ENCODE results near the gene SLCO3A1. TPM values are rescaled to one million over a fixed set of nuclear protein-coding genes. Genes with fewer than 3 reads are reported as not detected.

Gene SLCO3A1
- total and polyA plus RNA-seq, 9 donors: 1.7 to 8.6 (median 4.5) TPM

DNA sequence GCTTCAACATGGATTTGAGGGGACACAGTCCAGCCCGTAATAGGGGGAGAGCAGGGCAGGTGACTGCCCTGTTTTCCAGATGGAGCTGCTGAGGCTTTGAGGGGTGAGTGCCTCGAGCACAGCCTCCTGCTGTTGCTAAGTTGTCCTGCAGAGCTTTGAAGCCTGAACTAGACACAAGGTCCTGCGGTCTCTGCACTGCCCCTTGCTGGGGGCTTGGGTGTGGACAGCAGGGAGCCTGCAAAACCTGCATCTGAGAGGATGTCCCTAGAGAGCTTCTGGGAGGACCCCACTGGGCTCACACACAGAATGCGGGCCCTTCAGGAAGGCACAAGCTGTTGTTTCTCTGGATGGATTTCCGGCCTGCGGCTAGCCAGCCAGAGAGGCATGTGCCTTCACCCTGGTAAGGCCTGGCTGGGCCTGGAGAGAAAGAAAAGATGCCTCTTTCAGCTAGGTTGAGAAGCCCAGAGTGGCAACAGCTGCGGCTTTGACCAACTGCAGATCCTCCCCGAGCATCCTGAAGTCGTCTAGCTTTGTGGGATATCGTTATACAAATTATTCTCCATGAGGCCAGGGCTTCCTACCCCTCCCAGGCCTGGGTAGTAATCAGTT lies 226.2 kb downstream of the SLCO3A1 start:
- H3K4me1 ChIP-seq (ENCODE audit: control insufficient read depth, insufficient read depth, low read length): peaks cover 4% of the 10 kb centered on the region
- no peak overlapping the region for H3K27ac ChIP-seq (ENCODE audit: low read length)
- H3K4me3 ChIP-seq (ENCODE audit: low read length): no peak overlapping the region
- H3K27me3 ChIP-seq (ENCODE audit: control insufficient read depth, insufficient read depth, low read length): peaks cover 9% of the 10 kb centered on the region
- no peaks in the 10 kb centered on the region for H3K9me3 ChIP-seq (replicated peaks; ENCODE audit: control insufficient read depth, low read depth, low read length)
- DNase-seq: no peak
- WGBS (ENCODE audit: insufficient coverage): 74% methylated on average over 6 of the region's 10 CpGs
- H3K36me3 ChIP-seq (ENCODE audit: control insufficient read depth, insufficient read depth, low read length): no peaks in the 10 kb centered on the region

DNA sequence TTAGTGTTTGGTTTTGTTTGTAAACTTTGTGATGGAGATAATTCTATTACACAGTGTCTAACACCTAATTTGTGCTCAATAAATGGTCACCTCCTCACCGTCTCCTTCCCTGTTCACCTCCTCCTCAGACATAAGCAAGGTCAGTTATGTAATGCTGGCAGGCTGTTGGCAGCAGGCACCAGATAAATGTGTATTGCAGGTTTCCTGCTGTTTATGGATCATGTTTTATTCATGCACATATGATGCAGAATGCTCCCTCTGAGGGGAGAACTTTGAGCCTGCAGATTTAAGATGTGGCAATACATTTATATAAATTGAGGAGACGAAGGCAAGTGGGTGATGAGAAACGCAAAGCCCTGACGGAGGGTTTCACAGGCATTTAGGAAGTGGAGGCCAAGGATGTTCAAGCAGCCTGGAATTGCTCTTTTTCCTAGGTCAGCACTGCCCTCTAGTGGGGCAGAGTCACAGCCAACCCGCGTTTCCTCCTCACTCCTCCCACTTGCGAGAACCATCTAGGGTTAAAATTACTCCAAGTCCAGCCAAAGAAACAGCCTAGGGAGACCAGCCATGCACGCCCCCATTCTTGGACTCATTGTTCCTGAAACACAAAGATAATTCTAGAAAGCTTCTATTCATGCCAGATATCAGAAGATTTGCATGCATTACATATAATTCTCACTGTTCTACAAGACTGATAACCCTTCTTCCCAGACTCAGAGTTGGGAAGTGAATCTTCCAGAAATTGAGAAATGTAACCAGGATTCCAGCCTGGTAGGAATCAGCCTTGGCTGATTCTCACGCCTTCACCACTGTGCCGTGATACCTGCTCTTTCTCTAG lies 228.7 kb downstream of the SLCO3A1 start:
- no peak overlapping the region for H3K27ac ChIP-seq (ENCODE audit: low read length)

DNA sequence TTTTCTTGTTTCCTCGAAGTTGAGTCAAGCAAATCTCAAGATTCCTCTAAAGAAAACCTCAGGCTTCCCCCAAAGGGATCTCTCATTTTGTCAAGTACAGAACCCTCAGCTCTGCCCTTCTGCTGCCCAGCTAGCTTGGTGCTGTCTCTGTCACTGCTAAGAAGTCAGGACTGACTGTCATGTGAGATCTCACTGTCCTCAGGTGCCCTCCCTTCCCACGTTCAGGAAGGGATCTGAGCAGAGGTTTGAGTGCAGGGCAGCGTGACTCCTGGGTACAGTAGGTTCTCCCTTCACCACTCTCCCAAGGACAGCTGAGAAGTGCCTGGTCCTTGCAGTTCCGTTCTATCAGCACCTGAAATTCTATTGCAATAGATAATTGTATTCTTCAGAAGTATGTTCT lies 229.7 kb downstream of the SLCO3A1 start:
- no peak for DNase-seq
- no peak overlapping the region for H3K27ac ChIP-seq (ENCODE audit: low read length)
- 62% methylated on average over 2 of the region's 4 CpGs for WGBS (ENCODE audit: insufficient coverage)

More for the DNA sequence above, 228.7 kb downstream of the SLCO3A1 start:
- Histone ChIP-seq H3K4me3 (ENCODE audit: low read length) (no peak overlapping the region), H3K36me3 (ENCODE audit: control insufficient read depth, insufficient read depth, low read length) (no peaks in the 10 kb centered on the region), H3K9me3 (replicated peaks; ENCODE audit: control insufficient read depth, low read depth, low read length) (no peaks in the 10 kb centered on the region), H3K27me3 (ENCODE audit: control insufficient read depth, insufficient read depth, low read length) (peaks cover 5% of the 10 kb centered on the region), H3K4me1 (ENCODE audit: control insufficient read depth, insufficient read depth, low read length) (no peaks in the 10 kb centered on the region)
- DNase-seq: peak; percentile 88
- WGBS (ENCODE audit: insufficient coverage): 12% methylated on average over 8 of the region's 10 CpGs

DNA sequence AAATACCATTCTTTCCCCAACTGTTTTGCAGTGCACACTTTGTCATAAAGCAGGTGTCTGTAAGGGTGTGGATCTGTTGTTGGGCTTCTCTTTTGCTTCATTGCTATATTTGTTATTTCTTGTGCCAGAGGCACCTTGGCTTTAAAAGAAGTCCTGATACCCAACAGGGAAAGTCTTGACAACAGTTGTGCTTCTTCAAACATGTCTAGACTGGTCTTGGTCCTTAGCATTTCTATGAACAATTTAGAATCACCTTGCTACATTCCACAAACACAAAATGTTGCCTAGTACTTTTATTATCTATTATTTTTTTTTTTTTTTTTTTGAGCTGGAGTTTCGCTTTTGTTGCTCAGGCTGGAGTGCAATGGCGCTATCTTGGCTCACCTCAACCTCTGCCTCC lies 233.7 kb downstream of the SLCO3A1 start:
- no CpG with 5 or more reads among the region's 2 CpGs for WGBS (ENCODE audit: insufficient coverage)
- no peaks in the 10 kb centered on the region for H3K36me3 ChIP-seq (ENCODE audit: control insufficient read depth, insufficient read depth, low read length)
- no peak overlapping the region for H3K27ac ChIP-seq (ENCODE audit: low read length)
- no peak for DNase-seq
- no peaks in the 10 kb centered on the region for H3K4me1 ChIP-seq (ENCODE audit: control insufficient read depth, insufficient read depth, low read length)
- peaks cover 7% of the 10 kb centered on the region for H3K27me3 ChIP-seq (ENCODE audit: control insufficient read depth, insufficient read depth, low read length)
- H3K4me3 ChIP-seq (ENCODE audit: low read length): no peak overlapping the region
- no peaks in the 10 kb centered on the region for H3K9me3 ChIP-seq (replicated peaks; ENCODE audit: control insufficient read depth, low read depth, low read length)

More for the DNA sequence above, 229.7 kb downstream of the SLCO3A1 start:
- no peaks in the 10 kb centered on the region for H3K36me3 ChIP-seq (ENCODE audit: control insufficient read depth, insufficient read depth, low read length)
- H3K27me3 ChIP-seq (ENCODE audit: control insufficient read depth, insufficient read depth, low read length): peaks cover 5% of the 10 kb centered on the region
- H3K4me1 ChIP-seq (ENCODE audit: control insufficient read depth, insufficient read depth, low read length): no peaks in the 10 kb centered on the region
- no peaks in the 10 kb centered on the region for H3K9me3 ChIP-seq (replicated peaks; ENCODE audit: control insufficient read depth, low read depth, low read length)
- H3K4me3 ChIP-seq (ENCODE audit: low read length): no peak overlapping the region

DNA sequence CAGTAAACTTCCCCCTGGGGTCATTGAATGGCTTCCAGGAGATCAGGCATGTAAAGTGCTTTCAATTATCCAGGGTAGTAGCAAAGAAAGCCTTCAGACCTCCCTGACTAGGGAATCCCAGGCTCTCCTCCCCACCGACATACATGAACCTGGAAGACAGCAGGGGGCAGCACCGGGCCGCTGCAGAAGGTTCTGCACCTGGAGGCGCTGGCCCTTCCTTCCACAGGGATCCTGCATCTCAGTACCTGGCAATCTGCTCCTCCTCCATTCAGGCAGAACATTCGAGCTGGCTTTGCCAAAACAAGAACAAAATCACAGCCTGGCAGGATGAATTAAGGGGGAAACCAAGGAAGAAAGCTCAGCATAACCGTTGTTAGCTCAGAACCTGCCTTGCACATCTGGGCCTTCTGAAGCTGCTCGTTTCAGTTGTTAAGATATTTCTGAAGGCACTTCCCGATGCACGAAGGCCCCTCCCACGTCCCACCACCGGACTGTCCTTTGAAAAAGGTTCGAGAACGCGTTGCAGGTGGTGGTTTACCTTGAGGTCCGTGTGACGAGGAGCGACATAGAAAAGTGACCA lies 237.7 kb downstream of the SLCO3A1 start:
- Histone ChIP-seq H3K27me3 (ENCODE audit: control insufficient read depth, insufficient read depth, low read length) (peaks cover 2% of the 10 kb centered on the region), H3K27ac (ENCODE audit: low read length) (no peak overlapping the region), H3K9me3 (replicated peaks; ENCODE audit: control insufficient read depth, low read depth, low read length) (no peaks in the 10 kb centered on the region), H3K36me3 (ENCODE audit: control insufficient read depth, insufficient read depth, low read length) (no peaks in the 10 kb centered on the region), H3K4me3 (ENCODE audit: low read length) (no peak overlapping the region), H3K4me1 (ENCODE audit: control insufficient read depth, insufficient read depth, low read length) (no peaks in the 10 kb centered on the region)
- 64% methylated on average over 15 of the region's 17 CpGs for WGBS (ENCODE audit: insufficient coverage)
- DNase-seq: peak; percentile 30

DNA sequence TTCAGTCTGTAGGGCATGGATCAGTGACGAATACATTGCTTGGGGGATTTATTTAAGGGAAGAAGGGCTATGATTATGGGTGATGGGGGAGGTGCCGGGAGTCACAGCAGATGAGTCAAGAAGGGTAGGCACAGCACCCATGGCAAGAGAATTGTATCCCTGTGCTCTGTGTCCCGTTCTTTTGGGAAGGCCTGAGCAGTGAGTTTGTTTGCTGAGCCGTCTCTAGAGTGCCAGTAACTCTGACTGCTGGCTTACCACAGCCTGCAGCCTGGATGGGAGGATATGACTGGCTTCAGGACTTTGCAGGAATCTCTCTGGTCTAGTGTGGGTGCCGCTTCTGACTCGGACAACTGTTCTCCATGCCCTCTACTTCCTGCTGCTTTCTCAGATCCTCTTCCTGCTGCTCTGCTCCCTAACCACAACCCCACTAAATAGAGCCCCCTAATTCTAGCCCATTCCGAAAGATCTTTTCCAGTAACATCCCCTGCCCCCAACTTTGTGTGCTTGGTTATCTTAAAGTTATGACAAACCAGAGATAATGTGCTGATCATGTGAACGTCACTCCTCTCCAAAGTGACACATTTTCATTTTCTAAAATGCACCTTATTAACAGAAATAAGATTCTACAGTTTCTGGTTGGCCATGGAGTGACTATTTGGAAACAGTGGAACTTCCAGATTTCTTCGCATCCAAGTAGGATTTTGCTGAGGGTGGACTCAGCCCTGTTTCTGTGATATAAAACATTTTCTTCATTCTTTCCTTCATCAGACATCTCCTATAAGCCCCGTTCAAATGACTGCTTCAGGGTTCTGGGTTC lies 239.0 kb downstream of the SLCO3A1 start:
- Histone ChIP-seq H3K27me3 (ENCODE audit: control insufficient read depth, insufficient read depth, low read length) (peaks cover 2% of the 10 kb centered on the region), H3K36me3 (ENCODE audit: control insufficient read depth, insufficient read depth, low read length) (no peaks in the 10 kb centered on the region), H3K4me3 (ENCODE audit: low read length) (no peak overlapping the region), H3K9me3 (replicated peaks; ENCODE audit: control insufficient read depth, low read depth, low read length) (no peaks in the 10 kb centered on the region), H3K4me1 (ENCODE audit: control insufficient read depth, insufficient read depth, low read length) (no peaks in the 10 kb centered on the region), H3K27ac (ENCODE audit: low read length) (no peak overlapping the region)
- WGBS (ENCODE audit: insufficient coverage): 82% methylated on average over 5 of the region's 10 CpGs
- DNase-seq: no peak

DNA sequence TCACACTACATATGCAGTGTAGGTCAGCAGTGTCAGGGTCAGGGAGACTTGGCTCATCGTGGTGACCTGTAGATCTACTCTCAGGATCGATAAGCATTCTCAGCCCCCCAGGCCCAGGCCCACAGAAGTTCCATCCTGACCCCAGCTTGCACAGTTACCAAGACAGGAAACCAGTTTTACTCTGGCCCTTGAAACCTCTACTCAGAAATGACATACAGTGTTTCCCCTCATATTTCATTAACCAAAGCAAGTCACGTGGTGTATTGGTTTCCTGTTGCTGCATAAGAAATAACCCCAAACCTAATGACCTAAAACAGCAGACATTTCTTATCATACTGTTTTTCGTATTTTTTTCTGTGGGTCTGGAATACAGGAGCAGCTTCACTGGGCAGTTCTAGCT lies 242.2 kb downstream of the SLCO3A1 start:
- no peaks in the 10 kb centered on the region for H3K27me3 ChIP-seq (ENCODE audit: control insufficient read depth, insufficient read depth, low read length)
- no peaks in the 10 kb centered on the region for H3K9me3 ChIP-seq (replicated peaks; ENCODE audit: control insufficient read depth, low read depth, low read length)
- H3K4me1 ChIP-seq (ENCODE audit: control insufficient read depth, insufficient read depth, low read length): peaks cover 10% of the 10 kb centered on the region
- no CpG with 5 or more reads among the region's 4 CpGs for WGBS (ENCODE audit: insufficient coverage)
- H3K4me3 ChIP-seq (ENCODE audit: low read length): no peak overlapping the region
- H3K36me3 ChIP-seq (ENCODE audit: control insufficient read depth, insufficient read depth, low read length): no peaks in the 10 kb centered on the region
- no peak overlapping the region for H3K27ac ChIP-seq (ENCODE audit: low read length)
- DNase-seq: no peak

DNA sequence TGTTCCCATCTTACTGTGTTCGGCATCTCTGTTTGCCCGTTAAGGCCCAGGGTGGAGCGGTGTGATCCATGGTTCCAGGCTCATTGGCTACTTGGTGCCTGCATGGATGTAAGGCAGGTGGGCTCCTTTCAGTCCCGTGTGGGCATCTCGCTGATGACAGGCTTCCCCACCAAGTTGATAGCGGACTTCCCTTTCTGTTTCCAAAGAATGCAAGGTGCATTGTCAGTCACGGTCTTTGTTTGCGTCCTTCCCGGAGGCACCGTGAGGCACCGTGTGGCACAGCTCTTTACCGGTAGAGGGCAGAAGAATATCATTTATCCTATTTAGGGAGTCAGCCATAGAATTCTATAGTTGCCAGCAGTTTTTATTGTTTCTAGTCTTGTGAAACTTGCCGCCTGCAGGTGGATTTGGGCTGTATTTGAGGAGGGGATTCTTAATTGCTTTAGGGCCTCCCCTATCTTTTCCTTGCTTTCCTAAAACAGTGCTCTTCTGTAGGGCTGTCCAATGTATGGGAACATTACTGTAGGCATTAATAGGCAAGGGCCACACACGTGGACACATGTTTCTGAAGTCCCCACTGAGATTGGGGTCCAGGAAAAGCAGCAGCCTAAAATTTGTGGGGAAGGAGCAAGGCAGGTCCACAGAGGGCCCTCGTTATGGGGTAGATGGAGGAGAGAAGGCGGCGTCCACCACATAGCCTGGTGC lies 244.1 kb downstream of the SLCO3A1 start:
- no peaks in the 10 kb centered on the region for H3K36me3 ChIP-seq (ENCODE audit: control insufficient read depth, insufficient read depth, low read length)
- no peak overlapping the region for H3K27ac ChIP-seq (ENCODE audit: low read length)
- WGBS (ENCODE audit: insufficient coverage): 49% methylated on average over 11 of the region's 17 CpGs
- peak; percentile 80 for DNase-seq
- no peak overlapping the region for H3K4me3 ChIP-seq (ENCODE audit: low read length)
- H3K27me3 ChIP-seq (ENCODE audit: control insufficient read depth, insufficient read depth, low read length): no peaks in the 10 kb centered on the region
- peaks cover 10% of the 10 kb centered on the region for H3K4me1 ChIP-seq (ENCODE audit: control insufficient read depth, insufficient read depth, low read length)
- H3K9me3 ChIP-seq (replicated peaks; ENCODE audit: control insufficient read depth, low read depth, low read length): no peaks in the 10 kb centered on the region

DNA sequence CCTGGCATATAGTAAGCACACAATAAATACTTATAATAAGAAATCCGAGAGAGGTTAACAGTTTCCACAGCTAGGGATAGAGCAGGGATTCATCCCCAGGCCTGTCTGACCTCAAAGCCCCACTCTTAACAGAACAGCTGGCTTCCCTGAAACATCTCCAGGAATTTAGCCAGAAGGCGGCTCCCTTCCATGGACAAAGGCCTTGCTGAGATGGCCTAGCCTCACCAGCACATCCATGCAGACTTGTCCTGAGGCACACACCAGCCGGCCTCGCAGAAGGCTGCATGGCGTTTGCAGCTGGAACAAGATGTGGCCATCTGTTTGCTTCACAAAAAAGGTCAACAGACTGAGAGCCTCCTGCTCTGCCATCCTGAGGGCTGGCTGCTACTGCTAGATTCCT lies 245.4 kb downstream of the SLCO3A1 start:
- no peaks in the 10 kb centered on the region for H3K27me3 ChIP-seq (ENCODE audit: control insufficient read depth, insufficient read depth, low read length)

More for the DNA sequence above, 245.4 kb downstream of the SLCO3A1 start:
- WGBS (ENCODE audit: insufficient coverage): 49% methylated on average over 5 of the region's 5 CpGs
- no peaks in the 10 kb centered on the region for H3K9me3 ChIP-seq (replicated peaks; ENCODE audit: control insufficient read depth, low read depth, low read length)
- no peak overlapping the region for H3K4me3 ChIP-seq (ENCODE audit: low read length)
- H3K4me1 ChIP-seq (ENCODE audit: control insufficient read depth, insufficient read depth, low read length): peaks cover 10% of the 10 kb centered on the region
- no peaks in the 10 kb centered on the region for H3K36me3 ChIP-seq (ENCODE audit: control insufficient read depth, insufficient read depth, low read length)
- peak; percentile 86 for DNase-seq
- no peak overlapping the region for H3K27ac ChIP-seq (ENCODE audit: low read length)
